A549 (cell line): ENCODE data around the gene SRD5A2. TPM values are rescaled to one million over a fixed set of nuclear protein-coding genes. Genes with fewer than 3 reads are reported as not detected.

Experiments used
- ATAC-seq, 2 experiments: fragments of 200-7000 bp in 1 of 2; fragments of >200 bp in 1 of 2; cut with Nextera tagmentation in 1 of 2; cut with Tn5 transposase in 1 of 2; 3 replicates each; pipeline versions ENCODE4 v1.8.0 to v1.9.1; 2018 to 2020; ENCODE audit warnings: mild to moderate bottlenecking in 1 of 2, moderate library complexity in 1 of 2
- CTCF ChIA-PET: fragments of 300-600 bp; sonication (Branson Sonifier 250); formaldehyde crosslinking; extraction: SDS; loops from one replicate; lab custom pipeline; 2021; ENCODE audit warnings: antibody characterized with exemption, inconsistent platforms; lab: Yijun Ruan, JAX
- POLR2A ChIA-PET: fragments of 350-600 bp; formaldehyde crosslinking; extraction: SDS; loops from one replicate; lab custom pipeline; 2021; ENCODE audit warnings: antibody characterized with exemption, inconsistent platforms; lab: Yijun Ruan, JAX
- DNase-seq, 2 experiments: peaks; one replicate each; pipeline versions ENCODE4 v3.0.0 to v3.0.0-alpha.2; 2011 to 2016; ENCODE audit warnings: low read depth in 1 of 2, low spot score in 1 of 2
- FAIRE-seq: peaks from 2 replicates; lab custom pipeline; 2011; peaks lifted over from hg19 to GRCh38; lab: Jason Lieb, UNC
- H3K27ac ChIP-seq, 2 experiments: fragments of >200 bp; sonication (Bioruptor Twin); formaldehyde crosslinking; 3 replicates each; pipeline ENCODE4 v1.5.1; 2016 to 2017
- H3K4me1 ChIP-seq: fragments of >200 bp; sonication (Bioruptor Twin); formaldehyde crosslinking; 3 replicates; pipeline ENCODE4 v1.6.1; 2016
- H3K4me2 ChIP-seq: fragments of >200 bp; sonication (Bioruptor Twin); formaldehyde crosslinking; 3 replicates; pipeline ENCODE4 v1.6.1; 2016
- H3K4me3 ChIP-seq: fragments of >200 bp; sonication (Bioruptor Twin); formaldehyde crosslinking; 3 replicates; pipeline ENCODE4 v1.5.1; 2016
- H3K9me3 ChIP-seq: fragments of >200 bp; sonication (Bioruptor Twin); formaldehyde crosslinking; 3 replicates; pipeline ENCODE4 v1.6.1; 2016
- CEBPB ChIP-seq, 2 experiments: fragments of >200 bp in 1 of 2; sonication (Bioruptor Twin) in 1 of 2; formaldehyde crosslinking in 1 of 2; IDR thresholded peaks; 2 replicates each; pipeline ENCODE4 v1.6.1; 2012 to 2016
- EP300 ChIP-seq, 2 experiments: fragments of >200 bp; sonication (Bioruptor Twin); formaldehyde crosslinking; IDR thresholded peaks; 2 replicates in 1 of 2; 3 replicates in 1 of 2; pipeline ENCODE4 v1.6.1; 2016 to 2017
- FOXS1 ChIP-seq: fragments of 250-450 bp; sonication (Bioruptor Pico); IDR thresholded peaks from 2 replicates; pipeline ENCODE4 v1.5.0; 2020; ENCODE audit warnings: mild to moderate bottlenecking, moderate library complexity
- HOXA7 ChIP-seq: fragments of 250-450 bp; sonication (Bioruptor Pico); IDR thresholded peaks from 2 replicates; pipeline ENCODE4 v1.5.0; 2020; ENCODE audit warnings: mild to moderate bottlenecking, moderate library complexity
- JUNB ChIP-seq: fragments of >200 bp; sonication (Bioruptor Twin); formaldehyde crosslinking; IDR thresholded peaks from 2 replicates; pipeline ENCODE4 v1.6.1; 2016
- KDM5A ChIP-seq: fragments of 200-600 bp; sonication (generic); IDR thresholded peaks from 2 replicates; pipeline ENCODE4 v1.6.1; 2016; ENCODE audit warnings: antibody characterized with exemption, mild to moderate bottlenecking
- MAFK ChIP-seq: fragments of 450-650 bp; IDR thresholded peaks from 2 replicates; pipeline ENCODE4 v1.6.1; 2014; ENCODE audit not compliant: partially characterized antibody
- MAZ ChIP-seq: fragments of 150-350 bp; IDR thresholded peaks from 2 replicates; pipeline ENCODE4 v1.6.1; 2014; ENCODE audit warnings: antibody characterized with exemption, low read depth, low read length, borderline replicate concordance
- NR3C1 ChIP-seq: fragments of >200 bp; sonication (Bioruptor Twin); formaldehyde crosslinking; IDR thresholded peaks from 3 replicates; pipeline ENCODE4 v1.6.1; 2017
- PHF8 ChIP-seq: fragments of 200-600 bp; sonication (generic); IDR thresholded peaks from 2 replicates; pipeline ENCODE4 v1.6.1; 2016; ENCODE audit warnings: low read depth, mild to moderate bottlenecking, antibody characterized with exemption, moderate library complexity, borderline replicate concordance
- POLR2A ChIP-seq: IDR thresholded peaks from 2 replicates; pipeline ENCODE4 v1.6.1; 2012; ENCODE audit warnings: mild to moderate bottlenecking, low read length
- RAD21 ChIP-seq, 2 experiments: fragments of >200 bp in 1 of 2; sonication (Bioruptor Twin) in 1 of 2; formaldehyde crosslinking in 1 of 2; IDR thresholded peaks in 1 of 2; conservative IDR thresholded peaks in 1 of 2; 2 replicates in 1 of 2; 3 replicates in 1 of 2; pipeline ENCODE4 v1.6.1; 2012 to 2018; ENCODE audit warnings: inconsistent platforms in 1 of 2
- RARB ChIP-seq: fragments of 250-450 bp; sonication (Bioruptor Pico); IDR thresholded peaks from 2 replicates; pipeline ENCODE4 v1.8.0; 2021; ENCODE audit warnings: mild to moderate bottlenecking, moderate library complexity
- RFX5 ChIP-seq: fragments of 450-650 bp; IDR thresholded peaks from 2 replicates; pipeline ENCODE4 v1.7.1; 2014; ENCODE audit warnings: antibody characterized with exemption, mild to moderate bottlenecking, moderate library complexity
- RNF2 ChIP-seq: fragments of 200-600 bp; sonication (generic); IDR thresholded peaks from 2 replicates; pipeline ENCODE4 v1.6.1; 2016; ENCODE audit warnings: low read depth, mild to moderate bottlenecking, antibody characterized with exemption, moderate library complexity, borderline replicate concordance
- TP53 ChIP-seq: fragments of 250-450 bp; sonication (Bioruptor Pico); IDR thresholded peaks from 2 replicates; pipeline ENCODE4 v1.5.0; 2021; ENCODE audit warnings: mild to moderate bottlenecking, moderate library complexity
- ZFP36 ChIP-seq: fragments of 450-650 bp; IDR thresholded peaks from 2 replicates; pipeline ENCODE4 v1.6.1; 2014; ENCODE audit warnings: borderline replicate concordance; ENCODE audit not compliant: partially characterized antibody
- WGBS: methylation state at CpG from one replicate; pipeline ENCODE4 v1.1.6; 2017; ENCODE audit errors: missing lambda C conversion rate; 5-methylcytosine and 5-hydroxymethylcytosine counted together
- polyA plus RNA-seq, 4 experiments: library from polyadenylated mRNA; depleted of rRNA in 3 of 4; stranded (reverse); fragments of >200 nt; fragmentation: RNase III in 1 of 4; extraction: RNeasy Plus Mini Kit Qiagen cat#74134 plus additional on column Dnase treatment in 1 of 4; gene quantifications; 2 replicates in 3 of 4; 3 replicates in 1 of 4; pipeline ENCODE4 v1.2.3, GENCODE V29; 2011 to 2017
- TF ChIP-seq, protein P1 (sequence below): IDR thresholded peaks from 2 replicates; pipeline ENCODE4 v1.6.1; 2012
- TF ChIP-seq, protein P2 (sequence below): fragments of 200-600 bp; sonication (generic); IDR thresholded peaks from 2 replicates; pipeline ENCODE4 v1.6.1; 2016; ENCODE audit warnings: antibody characterized with exemption, mild to moderate bottlenecking, moderate library complexity
- TF ChIP-seq, protein P3 (sequence below): fragments of >200 bp; sonication (Bioruptor Twin); formaldehyde crosslinking; IDR thresholded peaks from 2 replicates; pipeline ENCODE4 v1.6.1; 2016

SRD5A2 gene
- polyA plus RNA-seq, 2 of the 4 experiments (the other 2 are of a cell fraction), result 0.08 TPM; not detected in 1

DNA sequence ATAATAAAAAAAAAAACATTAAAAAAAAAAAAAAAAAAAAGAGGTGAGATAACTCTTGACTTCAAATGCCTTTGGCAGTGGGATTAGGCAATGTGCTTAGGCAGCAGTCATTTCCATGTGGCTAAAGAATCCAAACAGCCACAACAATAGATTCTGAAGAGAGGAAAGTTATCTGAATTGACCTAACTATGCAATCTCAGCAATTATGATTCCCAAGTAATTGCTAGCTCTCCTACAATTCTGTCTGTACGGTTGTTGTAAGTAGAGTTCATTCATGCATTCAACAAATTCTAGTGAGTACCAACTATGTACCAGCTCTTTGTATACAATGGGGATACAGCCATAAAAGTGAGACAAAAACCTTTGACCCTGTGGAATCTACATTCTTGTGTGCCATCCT is 3.6 kb downstream of the SRD5A2 start:
- Histone ChIP-seq H3K27ac (no peak overlapping the region), H3K9me3 (0 out of 3 replicates have a peak, but pooled peaks cover 3% of the 10 kb centered on the region), H3K4me3 (no peak overlapping the region), H3K4me2 (no peak overlapping the region), H3K4me1 (peaks cover 6% of the 10 kb centered on the region)
- 16% methylated on average over 1 of the region's 1 CpG for WGBS
- no peak for DNase-seq
- no peak for FAIRE-seq
- ChIA-PET POLR2A (no interaction called here), CTCF (no interaction called here)
- no peak for ATAC-seq
- TF ChIP-seq MAFK, result peak; percentile 77
- TF ChIP-seq, protein P1, sequence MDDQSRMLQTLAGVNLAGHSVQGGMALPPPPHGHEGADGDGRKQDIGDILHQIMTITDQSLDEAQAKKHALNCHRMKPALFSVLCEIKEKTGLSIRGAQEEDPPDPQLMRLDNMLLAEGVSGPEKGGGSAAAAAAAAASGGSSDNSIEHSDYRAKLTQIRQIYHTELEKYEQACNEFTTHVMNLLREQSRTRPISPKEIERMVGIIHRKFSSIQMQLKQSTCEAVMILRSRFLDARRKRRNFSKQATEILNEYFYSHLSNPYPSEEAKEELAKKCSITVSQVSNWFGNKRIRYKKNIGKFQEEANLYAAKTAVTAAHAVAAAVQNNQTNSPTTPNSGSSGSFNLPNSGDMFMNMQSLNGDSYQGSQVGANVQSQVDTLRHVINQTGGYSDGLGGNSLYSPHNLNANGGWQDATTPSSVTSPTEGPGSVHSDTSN, result no peak

DNA sequence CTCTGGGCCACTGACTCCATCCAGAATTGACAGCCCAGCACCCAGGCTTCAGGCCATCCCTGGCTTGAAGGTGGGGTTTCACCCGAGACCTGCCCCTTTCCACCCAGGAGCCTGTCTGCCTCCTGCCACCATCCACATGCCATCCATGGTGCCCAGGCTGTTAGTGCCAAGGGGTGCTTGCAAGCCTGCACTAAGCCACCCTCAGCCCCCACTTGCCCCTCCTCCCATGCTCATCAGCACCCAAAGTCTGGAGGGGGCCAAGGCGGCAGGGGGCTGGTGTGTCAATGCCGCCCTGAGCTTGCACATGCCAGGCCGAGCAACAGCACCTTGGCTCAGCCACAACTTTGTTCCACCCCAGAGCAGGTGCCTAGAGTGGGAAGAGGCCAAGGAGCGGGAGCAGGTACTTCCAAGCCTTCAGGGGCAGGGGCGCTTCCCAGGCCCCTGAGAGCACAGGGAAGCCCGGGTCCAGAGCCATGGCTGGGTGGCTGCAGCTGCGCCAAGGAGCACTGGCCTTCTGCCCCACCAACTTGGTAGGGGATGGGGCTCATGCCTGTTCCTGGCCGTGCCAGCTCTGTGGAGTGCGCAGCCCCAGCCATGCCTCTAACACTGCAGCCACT is 12.0 kb downstream of the SRD5A2 start:
- TF ChIP-seq, protein P2, sequence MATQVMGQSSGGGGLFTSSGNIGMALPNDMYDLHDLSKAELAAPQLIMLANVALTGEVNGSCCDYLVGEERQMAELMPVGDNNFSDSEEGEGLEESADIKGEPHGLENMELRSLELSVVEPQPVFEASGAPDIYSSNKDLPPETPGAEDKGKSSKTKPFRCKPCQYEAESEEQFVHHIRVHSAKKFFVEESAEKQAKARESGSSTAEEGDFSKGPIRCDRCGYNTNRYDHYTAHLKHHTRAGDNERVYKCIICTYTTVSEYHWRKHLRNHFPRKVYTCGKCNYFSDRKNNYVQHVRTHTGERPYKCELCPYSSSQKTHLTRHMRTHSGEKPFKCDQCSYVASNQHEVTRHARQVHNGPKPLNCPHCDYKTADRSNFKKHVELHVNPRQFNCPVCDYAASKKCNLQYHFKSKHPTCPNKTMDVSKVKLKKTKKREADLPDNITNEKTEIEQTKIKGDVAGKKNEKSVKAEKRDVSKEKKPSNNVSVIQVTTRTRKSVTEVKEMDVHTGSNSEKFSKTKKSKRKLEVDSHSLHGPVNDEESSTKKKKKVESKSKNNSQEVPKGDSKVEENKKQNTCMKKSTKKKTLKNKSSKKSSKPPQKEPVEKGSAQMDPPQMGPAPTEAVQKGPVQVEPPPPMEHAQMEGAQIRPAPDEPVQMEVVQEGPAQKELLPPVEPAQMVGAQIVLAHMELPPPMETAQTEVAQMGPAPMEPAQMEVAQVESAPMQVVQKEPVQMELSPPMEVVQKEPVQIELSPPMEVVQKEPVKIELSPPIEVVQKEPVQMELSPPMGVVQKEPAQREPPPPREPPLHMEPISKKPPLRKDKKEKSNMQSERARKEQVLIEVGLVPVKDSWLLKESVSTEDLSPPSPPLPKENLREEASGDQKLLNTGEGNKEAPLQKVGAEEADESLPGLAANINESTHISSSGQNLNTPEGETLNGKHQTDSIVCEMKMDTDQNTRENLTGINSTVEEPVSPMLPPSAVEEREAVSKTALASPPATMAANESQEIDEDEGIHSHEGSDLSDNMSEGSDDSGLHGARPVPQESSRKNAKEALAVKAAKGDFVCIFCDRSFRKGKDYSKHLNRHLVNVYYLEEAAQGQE, result no peak
- no peak for TF ChIP-seq ZFP36
- TF ChIP-seq JUNB, result no peak
- no peak for TF ChIP-seq RNF2
- no peak for TF ChIP-seq CEBPB (IDR thresholded peaks at IDR 0.05)
- no peak for TF ChIP-seq PHF8
- TF ChIP-seq, protein P3, sequence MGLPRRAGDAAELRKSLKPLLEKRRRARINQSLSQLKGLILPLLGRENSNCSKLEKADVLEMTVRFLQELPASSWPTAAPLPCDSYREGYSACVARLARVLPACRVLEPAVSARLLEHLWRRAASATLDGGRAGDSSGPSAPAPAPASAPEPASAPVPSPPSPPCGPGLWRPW, result no peak
- no peak for TF ChIP-seq RAD21 (conservative IDR thresholded peaks at IDR 0.05 in 1 of 2, IDR thresholded peaks at IDR 0.05 in 1 of 2)
- TF ChIP-seq TP53 (CRISPR knock-in tag), result no peak
- no peak for TF ChIP-seq RFX5
- no peak for TF ChIP-seq FOXS1
- no peak for TF ChIP-seq KDM5A
- TF ChIP-seq NR3C1, result no peak
- no peak for TF ChIP-seq EP300 (IDR thresholded peaks at IDR 0.05)
- no peak for TF ChIP-seq HOXA7 (CRISPR knock-in tag)
- no peak for TF ChIP-seq MAZ
- no peak for TF ChIP-seq RARB (CRISPR knock-in tag)
- no peak for TF ChIP-seq POLR2A
- Histone ChIP-seq H3K9me3 (peaks cover 9% of the 10 kb centered on the region; the same call in 2 of the 3 replicates), H3K4me2 (no peak overlapping the region), H3K4me3 (no peak overlapping the region), H3K4me1 (peaks cover 2% of the 10 kb centered on the region; the same call in 1 of the 3 replicates), H3K27ac (no peak overlapping the region)
- CTCF ChIA-PET, result interaction anchor here (1.2 kb wide), 1 partner anchor 13 kb away, joined by 3 read pairs; no protein-coding TSS in a partner anchor
- DNase-seq (no peak), FAIRE-seq (no peak), ATAC-seq (no peak)
- 61% methylated on average over 9 of the region's 10 CpGs for WGBS
- POLR2A ChIA-PET, result no interaction called here
